Stomach (tissue), 4 donors: Measurements from ENCODE around the gene LDAH.

Source experiments
- EP300 ChIP-seq: sonication (generic); formaldehyde crosslinking; IDR thresholded peaks from one replicate; pipeline ENCODE4 v1.6.1; 2017; ENCODE audit warnings: antibody characterized with exemption
- POLR2AphosphoS5 ChIP-seq, 3 donors: sonication (generic); formaldehyde crosslinking; IDR thresholded peaks; one replicate each; pipeline ENCODE4 v1.6.1; 2016; ENCODE audit warnings: antibody characterized with exemption in 3 of 3
- TF ChIP-seq, protein P1 (sequence below), 7 experiments: fragments of 450-650 bp in 4 of 7; fragments of 200-600 bp in 3 of 7; sonication (generic) in 3 of 7; IDR thresholded peaks; one replicate each; pipeline ENCODE4 v1.5.1; 2016 to 2019; ENCODE audit warnings: antibody characterized with exemption in 7 of 7, control low read depth in 2 of 7, mild to moderate bottlenecking in 1 of 7

DNA sequence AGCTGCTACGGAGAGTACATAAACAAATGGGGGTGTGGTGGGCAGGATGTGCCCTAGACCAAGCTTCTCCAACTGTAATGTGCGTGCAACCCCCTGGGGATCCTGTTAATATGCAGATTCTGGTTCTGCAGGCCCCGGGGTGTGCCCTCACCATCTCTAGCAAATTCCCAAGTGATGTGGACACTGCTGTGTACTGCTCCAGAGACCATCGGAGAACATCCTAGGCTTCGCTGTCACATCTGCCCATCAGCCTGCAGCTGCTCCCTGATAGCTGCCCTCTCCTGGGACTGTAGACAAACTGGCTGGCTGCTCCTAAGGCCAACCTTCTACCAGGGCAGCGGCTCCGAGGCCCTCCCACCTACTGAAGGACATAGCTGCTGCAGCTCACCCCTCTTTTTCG, 175.2 kb downstream of the LDAH start:
- TF ChIP-seq, protein P1, sequence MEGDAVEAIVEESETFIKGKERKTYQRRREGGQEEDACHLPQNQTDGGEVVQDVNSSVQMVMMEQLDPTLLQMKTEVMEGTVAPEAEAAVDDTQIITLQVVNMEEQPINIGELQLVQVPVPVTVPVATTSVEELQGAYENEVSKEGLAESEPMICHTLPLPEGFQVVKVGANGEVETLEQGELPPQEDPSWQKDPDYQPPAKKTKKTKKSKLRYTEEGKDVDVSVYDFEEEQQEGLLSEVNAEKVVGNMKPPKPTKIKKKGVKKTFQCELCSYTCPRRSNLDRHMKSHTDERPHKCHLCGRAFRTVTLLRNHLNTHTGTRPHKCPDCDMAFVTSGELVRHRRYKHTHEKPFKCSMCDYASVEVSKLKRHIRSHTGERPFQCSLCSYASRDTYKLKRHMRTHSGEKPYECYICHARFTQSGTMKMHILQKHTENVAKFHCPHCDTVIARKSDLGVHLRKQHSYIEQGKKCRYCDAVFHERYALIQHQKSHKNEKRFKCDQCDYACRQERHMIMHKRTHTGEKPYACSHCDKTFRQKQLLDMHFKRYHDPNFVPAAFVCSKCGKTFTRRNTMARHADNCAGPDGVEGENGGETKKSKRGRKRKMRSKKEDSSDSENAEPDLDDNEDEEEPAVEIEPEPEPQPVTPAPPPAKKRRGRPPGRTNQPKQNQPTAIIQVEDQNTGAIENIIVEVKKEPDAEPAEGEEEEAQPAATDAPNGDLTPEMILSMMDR (IDR thresholded peaks at IDR 0.05) = no peak
- TF ChIP-seq POLR2AphosphoS5 (IDR thresholded peaks at IDR 0.05) = no peak
- TF ChIP-seq EP300 = no peak
